Right lobe of liver (tissue), 4 donors: ENCODE data around the gene HMOX2.

Experiments used
- POLR2A ChIP-seq: fragments of 450-650 bp; IDR thresholded peaks from one replicate; pipeline ENCODE4 v1.6.1; 2017; ENCODE audit warnings: antibody characterized with exemption, mild to moderate bottlenecking
- TF ChIP-seq, protein P1 (sequence below), 4 donors: fragments of 200-600 bp in 3 of 4; fragments of 450-650 bp in 1 of 4; IDR thresholded peaks; one replicate each; pipeline versions ENCODE4 v1.5.1 to v1.8.0; 2016 to 2022; ENCODE audit warnings: antibody characterized with exemption in 4 of 4, mild to moderate bottlenecking in 2 of 4
- donor health status: DM: no; HTN: no; CAD: no.
- donor health status: DM: no; HTN: no; CAD: no.
- donor health status: DM: no; HTN: yes; CAD: no.

DNA sequence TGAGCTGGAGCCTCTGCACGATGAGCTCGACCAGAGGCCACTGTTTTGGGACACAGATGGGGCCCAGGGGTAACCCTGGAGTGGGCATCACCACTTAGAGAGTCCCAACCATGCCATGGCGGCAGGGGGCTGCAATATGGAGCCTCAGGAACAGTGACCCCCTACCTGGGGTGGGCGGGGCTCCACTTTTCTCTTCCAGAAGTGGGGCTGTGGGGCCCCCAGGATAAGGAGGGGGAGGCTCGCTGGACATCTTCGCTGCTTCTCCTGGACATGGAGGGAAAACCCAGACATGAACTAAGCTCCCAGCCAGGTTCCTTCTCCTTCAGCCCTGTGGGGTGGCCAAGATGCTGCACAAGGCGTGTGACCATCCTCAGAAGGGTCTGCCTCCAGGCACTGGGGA lies 37.7 kb downstream of the HMOX2 start:
- TF ChIP-seq, protein P1, sequence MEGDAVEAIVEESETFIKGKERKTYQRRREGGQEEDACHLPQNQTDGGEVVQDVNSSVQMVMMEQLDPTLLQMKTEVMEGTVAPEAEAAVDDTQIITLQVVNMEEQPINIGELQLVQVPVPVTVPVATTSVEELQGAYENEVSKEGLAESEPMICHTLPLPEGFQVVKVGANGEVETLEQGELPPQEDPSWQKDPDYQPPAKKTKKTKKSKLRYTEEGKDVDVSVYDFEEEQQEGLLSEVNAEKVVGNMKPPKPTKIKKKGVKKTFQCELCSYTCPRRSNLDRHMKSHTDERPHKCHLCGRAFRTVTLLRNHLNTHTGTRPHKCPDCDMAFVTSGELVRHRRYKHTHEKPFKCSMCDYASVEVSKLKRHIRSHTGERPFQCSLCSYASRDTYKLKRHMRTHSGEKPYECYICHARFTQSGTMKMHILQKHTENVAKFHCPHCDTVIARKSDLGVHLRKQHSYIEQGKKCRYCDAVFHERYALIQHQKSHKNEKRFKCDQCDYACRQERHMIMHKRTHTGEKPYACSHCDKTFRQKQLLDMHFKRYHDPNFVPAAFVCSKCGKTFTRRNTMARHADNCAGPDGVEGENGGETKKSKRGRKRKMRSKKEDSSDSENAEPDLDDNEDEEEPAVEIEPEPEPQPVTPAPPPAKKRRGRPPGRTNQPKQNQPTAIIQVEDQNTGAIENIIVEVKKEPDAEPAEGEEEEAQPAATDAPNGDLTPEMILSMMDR (IDR thresholded peaks at IDR 0.05) = no peak
- TF ChIP-seq POLR2A = no peak
